GM19452 (cell line): ENCODE data around the gene CD40.

Experiments used
- ATAC-seq: cut with Tn5 transposase; IDR thresholded peaks from one replicate; pipeline ENCODE4 v1.9.1; 2021; ENCODE audit not compliant: unreplicated experiment

CD40 gene

GRCh38 chr20:46142124-46142523 is 24.0 kb downstream of the CD40 start:
- ATAC-seq, result no peak

GRCh38 chr20:46144432-46145025 is 26.4 kb downstream of the CD40 start:
- ATAC-seq, result no peak

GRCh38 chr20:46145713-46146112 is 27.6 kb downstream of the CD40 start:
- no peak for ATAC-seq

- ATAC-seq, result no peak
These were observed 30.4 kb downstream of the CD40 start for GRCh38 chr20:46148313-46149208.

- ATAC-seq, result no peak
These were observed 32.8 kb downstream of the CD40 start for GRCh38 chr20:46150943-46151342.

- ATAC-seq, result no peak
These were observed 33.8 kb downstream of the CD40 start for GRCh38 chr20:46151936-46152335.

GRCh38 chr20:46152824-46153586 is 34.9 kb downstream of the CD40 start:
- no peak for ATAC-seq

- ATAC-seq, result no peak
These were observed 36.2 kb downstream of the CD40 start for GRCh38 chr20:46154305-46154704.

- ATAC-seq, result no peak
These were observed 36.7 kb downstream of the CD40 start for GRCh38 chr20:46154796-46155195.

- ATAC-seq, result no peak
These were observed 38.0 kb downstream of the CD40 start for GRCh38 chr20:46156065-46156464.

GRCh38 chr20:46157076-46157592 is 39.0 kb downstream of the CD40 start:
- no peak for ATAC-seq

- no peak for ATAC-seq
These were observed 39.5 kb downstream of the CD40 start for GRCh38 chr20:46157625-46158024.

GRCh38 chr20:46158476-46158987 is 40.4 kb downstream of the CD40 start:
- ATAC-seq, result no peak

- no peak for ATAC-seq
These were observed 41.2 kb downstream of the CD40 start for GRCh38 chr20:46159101-46159897.

GRCh38 chr20:46160661-46161060 is 42.5 kb downstream of the CD40 start:
- no peak for ATAC-seq

- ATAC-seq, result no peak
These were observed 43.8 kb downstream of the CD40 start for GRCh38 chr20:46161921-46162320.

- no peak for ATAC-seq
These were observed 46.1 kb downstream of the CD40 start for GRCh38 chr20:46164254-46164653.

- ATAC-seq, result no peak
These were observed 49.0 kb downstream of the CD40 start for GRCh38 chr20:46167080-46167479.

- ATAC-seq, result no peak
These were observed 50.3 kb downstream of the CD40 start for GRCh38 chr20:46168438-46168837.
